ENCODE measurements around the gene NPY.

DNA sequence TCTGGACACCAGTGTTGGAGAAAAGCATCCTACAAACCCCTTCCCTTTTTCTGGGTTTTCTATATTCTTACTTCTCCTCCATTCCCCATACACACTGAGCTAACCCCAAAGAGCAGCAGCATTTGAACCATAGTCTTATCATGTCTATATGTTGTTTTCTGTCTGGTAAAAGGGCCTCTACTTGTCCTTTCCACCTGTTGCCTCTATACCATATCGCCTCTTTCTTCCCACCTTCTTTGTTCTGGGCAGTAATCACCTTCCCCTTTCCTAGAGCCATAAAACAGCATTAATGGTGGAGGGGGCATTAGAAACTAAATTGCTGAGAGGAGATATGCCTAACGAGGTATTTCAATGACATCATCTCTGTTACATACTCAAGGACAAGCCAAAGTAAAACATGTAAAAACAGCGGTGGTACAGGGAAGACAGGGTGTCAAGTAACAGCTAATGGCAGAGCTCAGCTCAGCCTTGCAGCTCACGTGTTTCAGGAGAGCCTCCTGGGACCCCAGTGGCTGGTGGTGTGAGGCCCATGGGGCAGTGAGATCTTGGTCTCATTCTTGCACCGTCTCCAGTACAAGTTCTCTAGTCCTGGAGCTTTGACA, 20.6 kb downstream of the NPY start:
- TF ChIP-seq FOS (IDR thresholded peaks at IDR 0.05; ENCODE audit: borderline replicate concordance, extremely low read depth, insufficient read length): no peak
- TF ChIP-seq, protein P1, sequence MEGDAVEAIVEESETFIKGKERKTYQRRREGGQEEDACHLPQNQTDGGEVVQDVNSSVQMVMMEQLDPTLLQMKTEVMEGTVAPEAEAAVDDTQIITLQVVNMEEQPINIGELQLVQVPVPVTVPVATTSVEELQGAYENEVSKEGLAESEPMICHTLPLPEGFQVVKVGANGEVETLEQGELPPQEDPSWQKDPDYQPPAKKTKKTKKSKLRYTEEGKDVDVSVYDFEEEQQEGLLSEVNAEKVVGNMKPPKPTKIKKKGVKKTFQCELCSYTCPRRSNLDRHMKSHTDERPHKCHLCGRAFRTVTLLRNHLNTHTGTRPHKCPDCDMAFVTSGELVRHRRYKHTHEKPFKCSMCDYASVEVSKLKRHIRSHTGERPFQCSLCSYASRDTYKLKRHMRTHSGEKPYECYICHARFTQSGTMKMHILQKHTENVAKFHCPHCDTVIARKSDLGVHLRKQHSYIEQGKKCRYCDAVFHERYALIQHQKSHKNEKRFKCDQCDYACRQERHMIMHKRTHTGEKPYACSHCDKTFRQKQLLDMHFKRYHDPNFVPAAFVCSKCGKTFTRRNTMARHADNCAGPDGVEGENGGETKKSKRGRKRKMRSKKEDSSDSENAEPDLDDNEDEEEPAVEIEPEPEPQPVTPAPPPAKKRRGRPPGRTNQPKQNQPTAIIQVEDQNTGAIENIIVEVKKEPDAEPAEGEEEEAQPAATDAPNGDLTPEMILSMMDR (IDR thresholded peaks at IDR 0.05 in 2 of 3, conservative IDR thresholded peaks at IDR 0.05 in 1 of 3; ENCODE audit: control insufficient read depth in 2 of 3, extremely low read depth in 1 of 3, insufficient read depth in 1 of 3, low read depth in 3 of 3, low read length in 3 of 3): no peak

Measured in GM12878 (cell line).